Inferior parietal cortex (tissue), 1 donor: ENCODE data around the gene CACNB2.
"Not testable (repeated sequence)": the region's sequence is repeated elsewhere in the genome, so short reads cannot be mapped to it uniquely, and the experiment has no call there.

Source experiments
- DNase-seq: peaks from one replicate; pipeline ENCODE4 v3.0.0-alpha.2; 2016; ENCODE audit errors: extremely low spot score

CACNB2 gene

DNA sequence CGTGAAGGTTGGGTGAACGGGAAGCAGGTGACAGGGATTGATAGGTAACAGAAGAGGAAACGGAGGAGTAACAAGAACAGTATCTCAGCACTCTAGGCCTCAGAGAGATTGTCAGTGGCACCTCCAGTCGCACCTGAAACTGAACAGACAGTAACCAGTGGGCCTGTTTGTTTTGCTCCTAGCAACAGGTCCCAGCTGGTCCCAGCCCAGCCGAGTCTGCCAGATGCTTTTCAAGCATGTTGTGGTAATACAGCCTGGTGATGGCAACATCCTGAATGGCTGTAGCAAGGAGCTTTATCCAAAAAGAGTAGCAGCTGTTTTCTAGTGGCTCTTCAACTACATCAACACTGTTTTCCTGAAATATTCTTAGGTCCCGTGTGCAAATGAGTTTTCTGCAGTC, 4.7 kb downstream of the CACNB2 start:
- no peak for DNase-seq

DNA sequence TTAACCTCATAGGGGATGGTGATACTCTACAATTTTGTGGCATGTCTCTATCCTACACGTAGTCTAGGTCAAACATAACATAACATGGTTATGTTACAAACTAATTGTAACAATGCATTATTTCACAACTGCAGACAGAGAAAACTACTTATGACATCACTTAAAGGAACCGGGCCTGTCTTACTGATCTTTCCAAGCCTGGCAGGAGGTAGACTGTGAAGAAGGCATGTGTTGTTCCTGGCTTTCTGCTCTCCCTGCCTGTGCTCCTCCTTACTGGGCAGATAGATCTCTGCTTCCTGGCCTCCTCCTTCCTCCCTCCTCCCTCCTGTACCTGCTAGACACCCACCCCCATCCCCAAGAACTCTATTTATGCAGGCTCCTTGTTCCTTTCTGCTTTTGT, 5.4 kb downstream of the CACNB2 start:
- DNase-seq: no peak

DNA sequence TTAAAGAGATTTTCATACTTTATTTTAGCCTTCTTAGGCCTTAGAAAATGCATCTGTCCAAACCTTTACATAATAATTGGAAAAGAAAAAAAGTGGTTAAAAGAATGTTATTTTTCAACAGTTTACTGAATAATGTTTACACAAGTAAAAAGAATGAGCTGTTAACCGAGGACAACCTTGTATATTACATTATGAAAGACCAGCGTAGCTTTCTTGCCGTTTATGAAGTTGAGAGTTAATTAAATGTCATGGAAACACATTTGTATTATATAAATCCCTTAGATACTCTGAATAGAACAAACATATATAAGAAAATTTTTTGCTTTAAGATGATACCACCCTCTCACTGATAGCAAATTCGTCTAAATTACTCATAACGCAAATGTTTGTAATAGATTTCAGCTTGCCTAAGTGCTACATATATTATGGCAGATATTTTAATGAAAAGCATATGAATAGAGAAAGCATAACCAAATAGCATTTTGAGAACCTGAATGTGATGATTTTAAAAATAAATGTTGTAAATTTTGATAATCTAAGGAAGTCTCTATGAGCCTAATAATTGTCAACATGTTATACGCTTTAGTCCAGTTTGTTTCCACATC, 9.1 kb downstream of the CACNB2 start:
- DNase-seq: no peak

DNA sequence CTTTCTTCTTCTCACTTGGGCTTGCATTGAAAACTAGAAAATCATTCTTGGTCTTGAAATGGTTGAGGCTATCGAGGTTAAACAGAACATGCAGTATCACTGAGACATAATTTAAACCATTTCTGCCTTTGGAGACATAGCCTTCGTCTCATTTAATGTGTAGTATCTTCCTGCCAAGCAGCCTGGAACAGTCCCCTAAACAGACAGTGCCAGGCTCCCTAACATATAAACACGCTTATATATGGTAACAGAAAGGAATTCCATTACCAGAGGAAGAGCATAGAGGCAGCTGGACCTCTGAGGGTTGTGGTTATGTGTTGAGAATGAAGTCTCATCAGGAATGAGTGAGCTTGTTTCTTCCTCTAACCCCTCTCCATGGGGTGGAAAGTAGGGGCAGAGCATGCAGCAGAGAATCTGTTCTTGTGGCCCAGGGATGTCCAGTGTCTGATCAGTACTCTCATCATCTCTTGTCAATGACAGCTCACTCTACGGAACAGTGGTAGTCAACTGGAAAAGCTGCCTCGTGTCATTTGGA, 11.2 kb downstream of the CACNB2 start:
- DNase-seq: no peak

DNA sequence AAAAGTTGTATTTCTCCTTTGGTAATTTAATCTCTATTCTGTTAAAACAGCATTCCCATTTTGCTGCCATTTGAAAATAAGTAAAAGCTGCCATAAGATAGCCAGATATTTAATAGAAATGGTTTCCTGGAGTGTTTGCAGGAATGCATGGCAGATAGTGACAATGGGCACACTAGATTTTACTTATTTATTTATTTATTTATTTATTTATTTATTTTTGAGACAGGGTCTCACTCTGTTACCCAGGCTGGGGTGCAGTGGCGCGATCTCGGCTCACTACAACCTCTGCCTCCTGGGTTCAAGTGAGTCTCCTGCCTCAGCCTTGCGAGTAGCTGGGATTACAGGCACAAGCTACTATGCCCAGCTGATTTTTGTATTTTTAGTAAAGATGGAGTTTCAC, 13.2 kb downstream of the CACNB2 start:
- not testable (repeated sequence) for DNase-seq

DNA sequence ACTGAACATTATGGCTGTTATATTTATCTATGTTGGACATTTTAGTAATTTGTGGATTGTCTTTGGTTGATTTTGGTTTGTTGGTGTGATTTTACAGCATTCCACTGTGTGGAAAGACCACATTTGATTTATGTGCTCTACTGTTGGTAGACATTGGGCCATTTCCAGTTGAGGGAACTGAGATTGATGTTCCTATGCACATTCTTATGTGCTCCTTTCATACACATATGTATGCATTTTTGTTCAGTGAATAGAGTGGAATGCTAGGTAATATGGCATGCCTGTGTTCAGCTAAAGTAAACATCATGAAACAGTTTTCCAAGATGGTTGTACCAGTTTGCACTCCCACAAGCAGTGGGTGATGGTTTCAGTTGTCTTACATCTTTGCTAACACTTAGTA, 15.1 kb downstream of the CACNB2 start:
- no peak for DNase-seq

DNA sequence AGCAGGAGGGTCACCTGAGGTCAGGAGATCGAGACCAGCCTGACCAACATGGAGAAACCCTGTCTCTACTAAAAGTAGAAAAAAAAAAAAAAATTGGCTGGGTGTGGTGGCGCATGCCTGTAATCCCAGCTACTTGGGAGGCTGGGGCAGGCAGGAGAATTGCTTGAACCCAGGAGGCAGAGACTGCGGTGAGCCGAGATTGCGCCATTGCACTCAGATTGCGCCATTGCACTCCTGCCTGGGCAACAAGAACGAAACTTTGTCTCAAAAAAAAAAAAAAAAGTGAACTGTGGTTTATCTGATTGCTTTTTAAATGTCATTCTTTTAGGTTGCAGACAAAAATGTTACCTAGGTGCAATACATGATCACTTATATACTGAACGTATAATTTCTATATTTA, 16.6 kb downstream of the CACNB2 start:
- not testable (repeated sequence) for DNase-seq

DNA sequence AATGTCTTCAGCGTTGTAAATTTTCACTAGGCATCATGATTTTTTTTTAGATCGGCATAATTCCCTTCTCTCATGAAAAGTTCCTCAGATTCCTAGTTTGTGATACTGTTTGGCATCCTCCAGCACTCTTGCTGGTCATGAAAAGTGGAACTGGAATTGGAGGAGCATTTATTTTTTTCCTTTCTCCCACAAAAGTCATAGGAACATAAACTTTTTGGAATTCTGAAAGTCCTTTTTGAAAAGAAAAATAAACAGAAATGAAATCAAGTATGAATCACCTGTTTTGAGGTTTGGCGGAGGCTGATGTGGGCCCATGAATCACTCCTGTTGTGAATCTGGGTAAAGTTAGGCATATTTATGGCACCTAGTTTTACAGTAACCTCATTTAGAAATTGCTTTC, 17.7 kb downstream of the CACNB2 start:
- DNase-seq: no peak

DNA sequence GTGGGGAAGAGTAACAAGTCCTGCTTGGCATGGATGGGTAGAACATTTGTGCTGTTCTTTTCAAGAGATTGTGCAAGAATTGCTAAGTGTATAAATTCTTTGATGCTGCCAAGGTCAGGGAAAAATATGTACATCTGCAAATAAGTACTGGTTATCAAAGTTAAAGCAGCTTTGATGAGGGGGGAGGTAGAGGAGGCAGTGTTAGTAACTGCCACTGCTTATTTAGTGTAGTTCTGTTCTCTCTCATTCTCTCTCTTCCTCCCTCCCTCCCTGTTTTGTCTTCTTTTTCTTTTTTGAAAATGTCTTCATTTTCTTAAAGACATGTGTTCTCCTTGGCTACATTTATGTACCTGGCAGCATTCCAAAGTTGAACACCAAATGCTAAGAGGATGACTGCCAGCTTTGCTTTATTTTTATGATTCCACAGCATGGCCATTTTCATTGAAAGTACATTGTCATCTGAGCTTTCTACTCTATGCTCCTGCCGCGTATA, 18.6 kb downstream of the CACNB2 start:
- no peak for DNase-seq

DNA sequence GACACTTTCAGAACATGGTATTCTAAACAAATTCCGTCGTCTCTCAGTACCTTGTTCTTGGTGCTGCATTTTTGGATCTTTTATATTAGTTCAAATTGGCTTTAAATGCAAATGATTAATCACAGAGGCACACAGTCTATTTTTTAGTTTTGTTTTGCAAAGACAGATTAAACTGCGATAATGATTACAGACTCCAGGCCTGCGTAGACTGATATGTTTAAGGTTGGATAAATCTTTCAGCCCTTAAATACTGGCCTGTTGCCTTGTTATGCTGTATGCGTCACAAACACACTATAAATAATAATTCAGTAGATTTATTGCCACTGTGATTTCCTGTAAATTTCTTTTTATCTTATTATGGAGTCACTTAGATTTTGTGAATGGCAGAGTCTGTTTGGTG, 19.3 kb downstream of the CACNB2 start:
- DNase-seq: no peak

DNA sequence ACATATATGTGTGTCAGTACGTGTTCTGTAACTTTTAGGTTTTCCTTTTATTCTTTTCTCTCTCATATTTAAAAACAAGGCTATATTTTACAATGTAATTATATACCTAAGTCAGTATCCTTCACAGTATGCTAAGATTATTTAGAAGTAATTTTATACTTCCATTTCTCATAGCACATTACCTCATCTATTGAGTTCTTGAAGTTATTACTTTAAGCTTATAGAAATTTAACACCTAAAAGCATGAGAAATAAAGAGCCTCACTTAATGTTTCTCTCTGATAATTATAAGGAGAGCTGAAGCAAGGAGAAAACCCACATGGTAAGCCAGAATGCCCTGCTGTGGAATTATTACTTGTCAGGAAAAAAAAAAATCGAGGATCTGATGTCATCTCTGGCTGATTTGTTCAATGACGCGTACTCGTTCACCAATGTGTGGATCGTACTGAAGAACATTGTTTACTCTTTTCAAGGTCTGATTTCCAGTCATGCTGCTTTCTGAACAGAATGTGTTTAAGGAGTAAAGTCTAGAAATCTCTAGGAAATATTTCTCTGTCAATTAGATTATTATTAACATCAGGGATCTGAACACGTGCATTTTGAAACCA, 21.9 kb downstream of the CACNB2 start:
- DNase-seq: no peak

DNA sequence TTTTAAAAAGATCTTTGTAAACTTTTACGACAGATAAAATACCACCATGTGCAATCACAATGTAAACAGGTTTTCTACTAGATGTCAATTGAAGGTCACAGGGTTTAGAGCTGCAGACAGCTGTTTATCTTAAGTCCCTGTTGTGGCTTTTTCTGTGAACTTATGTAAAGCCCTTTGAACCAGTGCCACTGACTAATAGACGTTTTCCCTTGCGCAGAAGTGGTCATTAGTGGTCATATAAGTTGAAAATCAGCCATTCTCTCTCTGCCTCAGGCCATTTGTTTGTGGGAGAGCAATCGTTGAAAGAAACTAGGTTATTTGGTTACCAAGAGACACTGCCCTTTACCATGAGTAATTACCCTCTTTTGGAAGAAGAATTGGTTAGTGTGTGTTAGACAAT, 23.9 kb downstream of the CACNB2 start:
- DNase-seq: no peak

DNA sequence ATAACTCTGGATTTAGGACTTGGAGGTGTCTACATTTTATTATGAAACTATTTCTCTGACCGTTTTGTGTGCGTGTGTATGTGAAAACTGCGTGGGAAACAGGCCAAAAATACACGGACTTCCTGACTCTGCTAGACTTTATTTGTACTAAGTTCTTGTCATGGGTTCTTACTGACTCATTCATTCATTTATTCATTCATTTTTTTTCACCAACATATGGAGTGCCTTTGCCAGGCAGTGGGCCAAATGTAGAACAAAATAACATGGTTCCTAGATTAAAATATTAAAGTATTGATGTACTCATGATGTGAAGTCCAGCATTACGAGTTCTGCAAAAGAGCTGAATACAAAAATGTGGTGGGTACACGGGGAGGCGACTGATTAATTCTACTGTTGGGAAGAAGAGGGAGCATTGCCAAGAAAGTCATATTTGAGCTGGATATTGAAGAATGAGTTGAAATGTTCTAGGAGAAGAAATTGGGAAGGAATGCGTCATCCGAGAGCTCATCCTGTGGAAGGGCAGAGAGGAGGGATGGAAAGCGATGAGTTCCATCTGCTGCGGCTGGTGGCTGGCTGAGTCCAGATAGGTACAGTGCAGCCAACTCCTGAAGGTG, 24.6 kb downstream of the CACNB2 start:
- DNase-seq: no peak

DNA sequence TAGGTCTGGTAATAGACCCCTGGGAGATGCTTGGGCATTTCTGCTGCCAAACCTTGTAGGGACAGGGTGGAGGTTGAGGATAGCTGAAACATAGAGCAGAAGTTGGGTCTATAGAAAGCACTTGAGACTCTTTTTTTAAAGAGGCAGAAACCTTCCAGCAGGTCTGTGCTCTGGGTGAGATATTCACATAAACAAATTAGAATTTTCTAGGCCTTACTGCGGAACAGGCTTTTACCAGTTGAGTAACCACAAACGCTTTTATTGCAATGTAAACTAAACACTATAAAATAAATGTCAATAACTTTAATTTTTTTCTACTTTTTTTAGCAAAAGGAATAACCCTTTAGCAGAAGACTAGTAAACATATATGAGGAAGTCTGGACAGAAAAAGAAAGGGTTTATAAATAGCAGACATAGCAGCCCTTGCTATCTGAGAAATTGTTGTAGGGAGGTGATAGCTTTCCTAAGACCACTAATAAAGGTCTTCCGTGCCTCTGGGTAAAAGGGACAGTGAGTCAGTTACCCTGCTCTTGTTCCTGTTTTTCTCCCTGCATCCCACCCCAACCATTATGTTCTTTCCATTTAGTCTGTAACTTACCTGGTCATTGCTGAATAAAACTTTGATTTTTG, 38.7 kb downstream of the CACNB2 start:
- DNase-seq: no peak

DNA sequence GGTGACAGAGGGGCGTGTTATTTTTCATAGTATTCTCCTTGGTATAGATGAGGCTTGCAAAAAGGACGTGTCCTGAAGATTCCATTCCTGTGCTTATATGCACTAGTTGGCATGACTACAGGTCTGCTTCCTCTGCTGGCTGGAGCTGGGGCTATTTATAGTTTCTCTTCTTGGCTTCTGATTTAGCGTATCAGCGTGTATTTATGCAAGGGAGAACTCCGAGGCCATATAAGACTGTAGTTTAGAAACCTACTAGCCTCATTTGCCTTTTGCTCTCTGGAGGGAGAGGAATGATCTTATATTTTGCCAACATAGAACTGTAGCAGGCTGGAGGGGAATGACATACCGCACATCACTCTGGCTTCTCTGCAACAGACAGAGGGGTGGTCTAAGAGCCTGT, 39.7 kb downstream of the CACNB2 start:
- no peak for DNase-seq

DNA sequence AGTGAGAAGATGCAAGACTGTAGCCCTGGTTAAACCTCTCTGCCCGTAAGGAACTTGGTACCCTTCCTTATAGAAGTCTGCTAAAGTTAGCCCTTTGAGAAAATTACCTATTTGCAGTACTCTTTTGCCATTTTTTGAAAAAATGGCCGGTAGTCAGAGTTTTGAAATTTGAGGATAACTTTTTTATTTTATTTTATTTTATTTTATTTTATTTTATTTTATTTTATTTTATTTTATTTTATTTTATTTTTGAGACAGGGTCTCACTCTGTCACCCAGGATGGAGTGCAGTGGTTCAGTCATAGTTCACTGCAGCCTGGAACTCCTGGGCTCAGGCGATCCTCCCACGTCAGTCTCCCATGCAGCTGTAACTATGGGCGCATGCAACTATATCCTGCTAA, 41.2 kb downstream of the CACNB2 start:
- DNase-seq: not testable (repeated sequence)

DNA sequence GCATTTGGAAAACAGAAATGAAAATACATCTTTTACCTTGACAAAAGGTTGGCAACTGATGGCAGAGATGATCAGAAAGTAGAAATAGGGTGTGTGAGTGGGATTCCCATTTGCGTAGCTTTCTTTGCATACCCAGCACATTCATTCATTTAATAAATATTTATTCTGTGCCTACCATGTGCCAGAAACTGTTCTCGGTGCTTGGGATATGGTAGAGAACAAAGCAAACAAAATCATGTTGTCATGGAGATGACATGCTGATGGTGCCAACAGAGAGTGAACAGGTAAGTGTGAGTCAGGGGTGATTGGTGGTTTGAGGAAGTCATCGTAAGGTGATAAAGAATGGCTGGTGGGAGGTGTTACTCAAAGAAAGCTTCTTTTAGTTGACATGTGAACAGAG, 45.4 kb downstream of the CACNB2 start:
- DNase-seq: no peak

DNA sequence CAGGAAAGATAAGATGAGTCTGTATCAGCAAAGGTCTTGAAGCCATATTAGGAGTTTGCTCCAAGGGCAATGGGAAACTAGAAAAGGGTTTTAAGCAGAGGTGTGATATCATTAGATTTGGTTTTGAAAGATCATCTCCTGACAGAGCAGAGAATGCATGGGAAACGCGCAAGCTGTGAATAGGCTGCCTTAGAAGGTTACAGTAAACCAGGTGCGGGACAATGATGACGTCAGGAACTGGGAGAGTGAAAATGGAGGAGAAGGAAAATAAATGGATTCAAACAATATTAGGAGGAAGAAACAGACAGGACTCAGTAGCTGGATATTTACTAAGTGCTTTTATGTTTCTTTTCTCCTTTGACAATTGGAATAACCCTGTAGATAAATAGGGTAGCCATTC, 50.6 kb downstream of the CACNB2 start:
- DNase-seq: no peak

DNA sequence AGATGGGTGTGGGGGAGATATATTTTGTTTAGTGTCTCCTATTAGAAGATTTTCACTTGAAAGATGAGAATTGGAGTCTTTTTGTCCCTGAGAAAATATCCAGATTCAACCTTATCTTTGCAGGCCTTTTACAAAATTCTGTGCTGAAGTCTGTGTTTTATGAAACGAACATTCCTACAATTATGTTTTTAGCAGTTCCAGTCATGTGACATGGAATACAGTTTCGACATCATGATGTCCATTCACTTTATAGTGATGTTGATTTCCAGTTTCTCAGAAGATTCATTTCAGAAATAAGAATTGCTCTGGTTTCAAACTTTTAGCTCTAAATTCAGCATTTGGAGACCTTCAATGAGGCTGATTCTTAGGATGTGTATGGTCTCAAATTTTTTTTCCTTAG, 54.4 kb downstream of the CACNB2 start:
- no peak for DNase-seq

DNA sequence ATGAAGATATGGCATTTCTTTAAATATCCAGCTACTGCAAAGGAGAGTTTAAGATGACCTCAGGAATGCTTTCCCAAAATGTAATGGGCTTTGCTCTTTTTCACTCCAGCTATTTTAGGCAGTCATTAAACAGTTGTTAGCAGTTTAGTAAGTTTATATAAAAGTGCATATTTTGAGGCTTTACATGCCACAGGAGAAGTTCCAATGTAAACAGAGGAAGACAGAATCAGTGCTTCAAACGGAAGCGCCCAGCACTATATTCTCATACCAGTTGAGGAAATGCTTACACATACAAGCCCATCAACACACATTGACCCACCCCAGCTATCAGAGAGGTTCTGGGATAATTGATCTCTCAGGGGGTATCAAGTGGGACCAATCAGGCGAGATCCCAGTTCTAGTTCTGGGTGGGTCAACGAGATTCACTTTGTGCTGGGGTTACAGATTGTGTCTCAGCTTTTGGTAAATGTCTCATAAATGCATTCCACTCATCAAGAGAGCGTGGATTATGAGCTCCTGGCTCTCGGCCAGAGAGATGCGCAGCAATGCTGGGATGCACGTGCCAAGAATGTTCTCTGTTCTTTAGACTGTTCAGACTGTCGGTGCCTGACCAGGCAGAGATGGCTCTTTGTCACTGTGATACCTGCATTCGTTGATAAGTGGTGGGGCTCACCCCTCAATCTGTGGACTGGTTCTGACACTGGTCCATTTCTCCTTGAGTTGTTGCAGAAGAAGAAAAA, 55.0 kb downstream of the CACNB2 start:
- DNase-seq: no peak

DNA sequence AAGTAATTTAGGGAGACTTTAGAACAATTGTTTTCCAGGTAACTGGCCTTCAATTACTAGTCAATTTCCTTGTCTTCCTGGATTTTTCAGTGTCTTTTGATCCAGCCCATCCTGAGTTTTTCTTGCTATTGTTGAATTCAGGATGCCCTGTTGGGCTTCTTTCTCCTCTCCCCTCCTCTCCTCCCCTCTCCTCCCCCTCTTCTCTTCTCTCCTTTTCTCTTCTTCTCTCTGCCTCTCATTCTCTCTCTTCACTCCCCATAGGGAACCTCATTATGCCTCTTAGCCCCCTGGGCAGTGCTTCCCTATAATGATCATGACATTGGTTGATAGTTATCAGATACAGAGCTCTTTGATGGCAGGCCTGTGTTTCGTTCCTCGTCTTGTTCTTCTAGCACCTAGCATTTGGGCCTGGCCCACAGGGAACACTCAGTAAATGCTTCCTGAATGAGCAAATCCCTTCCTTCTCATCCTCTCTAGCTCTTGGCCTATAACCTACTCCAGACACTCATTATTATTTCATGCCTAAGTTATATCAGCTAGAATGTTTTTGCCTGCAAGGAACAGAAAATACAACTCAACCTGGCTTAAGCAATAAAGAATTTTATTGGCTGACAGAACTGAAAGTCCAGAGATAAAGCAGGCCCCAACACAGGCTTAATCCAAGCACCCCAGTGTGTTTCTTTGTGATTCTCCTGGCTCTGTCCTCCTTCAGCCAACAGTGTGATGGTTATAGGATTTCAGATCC, 56.8 kb downstream of the CACNB2 start:
- DNase-seq: no peak
